A549 (cell line): ENCODE measurements around the gene PRTN3. TPM values are rescaled to one million over a fixed set of nuclear protein-coding genes. Genes with fewer than 3 reads are reported as not detected.

Experiments used
- ATAC-seq, 2 experiments: fragments of 200-7000 bp in 1 of 2; fragments of >200 bp in 1 of 2; cut with Nextera tagmentation in 1 of 2; cut with Tn5 transposase in 1 of 2; 3 replicates each; pipeline versions ENCODE4 v1.8.0 to v1.9.1; 2018 to 2020; ENCODE audit warnings: mild to moderate bottlenecking in 1 of 2, moderate library complexity in 1 of 2
- CTCF ChIA-PET: fragments of 300-600 bp; sonication (Branson Sonifier 250); formaldehyde crosslinking; extraction: SDS; loops from one replicate; lab custom pipeline; 2021; ENCODE audit warnings: antibody characterized with exemption, inconsistent platforms; lab: Yijun Ruan, JAX
- POLR2A ChIA-PET: fragments of 350-600 bp; formaldehyde crosslinking; extraction: SDS; loops from one replicate; lab custom pipeline; 2021; ENCODE audit warnings: antibody characterized with exemption, inconsistent platforms; lab: Yijun Ruan, JAX
- DNase-seq, 2 experiments: peaks; one replicate each; pipeline versions ENCODE4 v3.0.0 to v3.0.0-alpha.2; 2011 to 2016; ENCODE audit warnings: low read depth in 1 of 2, low spot score in 1 of 2
- FAIRE-seq: peaks from 2 replicates; lab custom pipeline; 2011; peaks lifted over from hg19 to GRCh38; lab: Jason Lieb, UNC
- H3K27ac ChIP-seq, 2 experiments: fragments of >200 bp; sonication (Bioruptor Twin); formaldehyde crosslinking; 3 replicates each; pipeline ENCODE4 v1.5.1; 2016 to 2017
- H3K4me1 ChIP-seq: fragments of >200 bp; sonication (Bioruptor Twin); formaldehyde crosslinking; 3 replicates; pipeline ENCODE4 v1.6.1; 2016
- H3K4me2 ChIP-seq: fragments of >200 bp; sonication (Bioruptor Twin); formaldehyde crosslinking; 3 replicates; pipeline ENCODE4 v1.6.1; 2016
- H3K4me3 ChIP-seq: fragments of >200 bp; sonication (Bioruptor Twin); formaldehyde crosslinking; 3 replicates; pipeline ENCODE4 v1.5.1; 2016
- H3K9me3 ChIP-seq: fragments of >200 bp; sonication (Bioruptor Twin); formaldehyde crosslinking; 3 replicates; pipeline ENCODE4 v1.6.1; 2016
- BHLHE40 ChIP-seq: IDR thresholded peaks from 2 replicates; pipeline ENCODE4 v1.6.1; 2012; ENCODE audit warnings: low read depth, low read length, inconsistent platforms
- CBX2 ChIP-seq: fragments of 200-600 bp; sonication (generic); IDR thresholded peaks from 2 replicates; pipeline ENCODE4 v1.6.1; 2016; ENCODE audit warnings: low read depth, mild to moderate bottlenecking, borderline replicate concordance
- CHD4 ChIP-seq: fragments of 200-600 bp; sonication (generic); IDR thresholded peaks from 2 replicates; pipeline ENCODE4 v1.6.1; 2016; ENCODE audit warnings: antibody characterized with exemption, mild to moderate bottlenecking, borderline replicate concordance
- CTCF ChIP-seq: fragments of >200 bp; sonication (Bioruptor Twin); formaldehyde crosslinking; IDR thresholded peaks from 3 replicates; pipeline ENCODE4 v1.5.1; 2016
- E2F6 ChIP-seq: IDR thresholded peaks from 2 replicates; pipeline ENCODE4 v1.6.1; 2012; ENCODE audit warnings: low read depth, borderline replicate concordance
- FOSL2 ChIP-seq, 2 experiments: fragments of 450-650 bp in 1 of 2; fragments of >200 bp in 1 of 2; sonication (Bioruptor Twin) in 1 of 2; formaldehyde crosslinking; IDR thresholded peaks; 2 replicates each; pipeline versions ENCODE4 v1.5.0 to v1.6.1; 2016 to 2020; ENCODE audit warnings: mild to moderate bottlenecking in 1 of 2, moderate library complexity in 1 of 2
- HES2 ChIP-seq: fragments of >200 bp; sonication (Bioruptor Twin); formaldehyde crosslinking; IDR thresholded peaks from 2 replicates; pipeline ENCODE4 v1.6.1; 2016
- JUNB ChIP-seq: fragments of >200 bp; sonication (Bioruptor Twin); formaldehyde crosslinking; IDR thresholded peaks from 2 replicates; pipeline ENCODE4 v1.6.1; 2016
- KDM5A ChIP-seq: fragments of 200-600 bp; sonication (generic); IDR thresholded peaks from 2 replicates; pipeline ENCODE4 v1.6.1; 2016; ENCODE audit warnings: antibody characterized with exemption, mild to moderate bottlenecking
- MAFK ChIP-seq: fragments of 450-650 bp; IDR thresholded peaks from 2 replicates; pipeline ENCODE4 v1.6.1; 2014; ENCODE audit not compliant: partially characterized antibody
- MAX ChIP-seq: IDR thresholded peaks from 2 replicates; pipeline ENCODE4 v1.6.1; 2012
- MAZ ChIP-seq: fragments of 150-350 bp; IDR thresholded peaks from 2 replicates; pipeline ENCODE4 v1.6.1; 2014; ENCODE audit warnings: antibody characterized with exemption, low read depth, low read length, borderline replicate concordance
- NFE2L2 ChIP-seq: fragments of 150-350 bp; conservative IDR thresholded peaks from 2 replicates; pipeline ENCODE4 v1.6.1; 2014; ENCODE audit warnings: low read length
- NR3C1 ChIP-seq: fragments of >200 bp; sonication (Bioruptor Twin); formaldehyde crosslinking; IDR thresholded peaks from 3 replicates; pipeline ENCODE4 v1.6.1; 2017
- PHF8 ChIP-seq: fragments of 200-600 bp; sonication (generic); IDR thresholded peaks from 2 replicates; pipeline ENCODE4 v1.6.1; 2016; ENCODE audit warnings: low read depth, mild to moderate bottlenecking, antibody characterized with exemption, moderate library complexity, borderline replicate concordance
- POLR2A ChIP-seq: IDR thresholded peaks from 2 replicates; pipeline ENCODE4 v1.6.1; 2012; ENCODE audit warnings: mild to moderate bottlenecking, low read length
- RARB ChIP-seq: fragments of 250-450 bp; sonication (Bioruptor Pico); IDR thresholded peaks from 2 replicates; pipeline ENCODE4 v1.8.0; 2021; ENCODE audit warnings: mild to moderate bottlenecking, moderate library complexity
- RCOR1 ChIP-seq: fragments of 150-350 bp; IDR thresholded peaks from 2 replicates; pipeline ENCODE4 v1.6.1; 2014; ENCODE audit warnings: antibody characterized with exemption, low read length, low read depth
- SMC3 ChIP-seq: fragments of >200 bp; sonication (Bioruptor Twin); formaldehyde crosslinking; IDR thresholded peaks from 3 replicates; pipeline ENCODE4 v1.6.1; 2018; ENCODE audit warnings: inconsistent platforms
- TFCP2L1 ChIP-seq: fragments of 250-450 bp; sonication (Bioruptor Pico); IDR thresholded peaks from 2 replicates; pipeline ENCODE4 v1.5.0; 2021; ENCODE audit warnings: mild to moderate bottlenecking
- ZC3H11A ChIP-seq: fragments of 450-650 bp; IDR thresholded peaks from 2 replicates; pipeline ENCODE4 v1.6.1; 2014; ENCODE audit warnings: antibody characterized with exemption, mild to moderate bottlenecking
- ZFP36 ChIP-seq: fragments of 450-650 bp; IDR thresholded peaks from 2 replicates; pipeline ENCODE4 v1.6.1; 2014; ENCODE audit warnings: borderline replicate concordance; ENCODE audit not compliant: partially characterized antibody
- ZSCAN20 ChIP-seq: fragments of 250-450 bp; sonication (Bioruptor Pico); IDR thresholded peaks from 2 replicates; pipeline ENCODE4 v1.8.0; 2022; ENCODE audit warnings: mild to moderate bottlenecking, moderate library complexity
- WGBS: methylation state at CpG from one replicate; pipeline ENCODE4 v1.1.6; 2017; ENCODE audit errors: missing lambda C conversion rate; 5-methylcytosine and 5-hydroxymethylcytosine counted together
- polyA plus RNA-seq, 4 experiments: library from polyadenylated mRNA; depleted of rRNA in 3 of 4; stranded (reverse); fragments of >200 nt; fragmentation: RNase III in 1 of 4; extraction: RNeasy Plus Mini Kit Qiagen cat#74134 plus additional on column Dnase treatment in 1 of 4; gene quantifications; 2 replicates in 3 of 4; 3 replicates in 1 of 4; pipeline ENCODE4 v1.2.3, GENCODE V29; 2011 to 2017
- TF ChIP-seq, protein P1 (sequence below): fragments of 250-450 bp; sonication (Bioruptor Pico); IDR thresholded peaks from 2 replicates; pipeline ENCODE4 v1.5.0; 2020; ENCODE audit warnings: low read depth, mild to moderate bottlenecking, moderate library complexity
- TF ChIP-seq, protein P2 (sequence below): fragments of 250-450 bp; sonication (Bioruptor Pico); IDR thresholded peaks from 2 replicates; pipeline ENCODE4 v1.5.0; 2021; ENCODE audit warnings: mild to moderate bottlenecking, moderate library complexity, borderline replicate concordance

Gene PRTN3
- polyA plus RNA-seq, 2 of the 4 experiments (the other 2 are of a cell fraction) = 0.21 to 0.39 TPM

GRCh38 chr19:854549-854948, 13.8 kb downstream of the PRTN3 start:
- H3K27ac ChIP-seq = no peak overlapping the region
- TF ChIP-seq, protein P1, sequence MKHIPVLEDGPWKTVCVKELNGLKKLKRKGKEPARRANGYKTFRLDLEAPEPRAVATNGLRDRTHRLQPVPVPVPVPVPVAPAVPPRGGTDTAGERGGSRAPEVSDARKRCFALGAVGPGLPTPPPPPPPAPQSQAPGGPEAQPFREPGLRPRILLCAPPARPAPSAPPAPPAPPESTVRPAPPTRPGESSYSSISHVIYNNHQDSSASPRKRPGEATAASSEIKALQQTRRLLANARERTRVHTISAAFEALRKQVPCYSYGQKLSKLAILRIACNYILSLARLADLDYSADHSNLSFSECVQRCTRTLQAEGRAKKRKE (CRISPR knock-in tag) = no peak
- TF ChIP-seq, protein P2, sequence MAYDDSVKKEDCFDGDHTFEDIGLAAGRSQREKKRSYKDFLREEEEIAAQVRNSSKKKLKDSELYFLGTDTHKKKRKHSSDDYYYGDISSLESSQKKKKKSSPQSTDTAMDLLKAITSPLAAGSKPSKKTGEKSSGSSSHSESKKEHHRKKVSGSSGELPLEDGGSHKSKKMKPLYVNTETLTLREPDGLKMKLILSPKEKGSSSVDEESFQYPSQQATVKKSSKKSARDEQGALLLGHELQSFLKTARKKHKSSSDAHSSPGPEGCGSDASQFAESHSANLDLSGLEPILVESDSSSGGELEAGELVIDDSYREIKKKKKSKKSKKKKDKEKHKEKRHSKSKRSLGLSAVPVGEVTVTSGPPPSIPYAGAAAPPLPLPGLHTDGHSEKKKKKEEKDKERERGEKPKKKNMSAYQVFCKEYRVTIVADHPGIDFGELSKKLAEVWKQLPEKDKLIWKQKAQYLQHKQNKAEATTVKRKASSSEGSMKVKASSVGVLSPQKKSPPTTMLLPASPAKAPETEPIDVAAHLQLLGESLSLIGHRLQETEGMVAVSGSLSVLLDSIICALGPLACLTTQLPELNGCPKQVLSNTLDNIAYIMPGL (CRISPR knock-in tag) = no peak
- TF ChIP-seq TFCP2L1 (CRISPR knock-in tag) (no peak), RCOR1 (no peak), PHF8 (no peak), BHLHE40 (no peak), MAX (no peak), E2F6 (no peak), ZC3H11A (no peak), ZFP36 (no peak), JUNB (no peak), MAFK (no peak)
- TF ChIP-seq, all 56 proteins: peak for 0
- ChIA-PET CTCF (interaction anchor here (0.9 to 1.6 kb wide), 2 partner anchors 84 to 127 kb away, joined by 3 read pairs; no protein-coding TSS in a partner anchor), POLR2A (interaction anchor here (0.6 kb wide), 1 partner anchor 227 kb away, joined by 4 read pairs; no protein-coding TSS in a partner anchor)
- Histone ChIP-seq H3K9me3 (no peaks in the 10 kb centered on the region), H3K4me1 (peaks cover 21% of the 10 kb centered on the region), H3K4me2 (no peak overlapping the region), H3K4me3 (no peak overlapping the region)
- WGBS = 66% methylated on average over 6 of the region's 6 CpGs
- no peak for ATAC-seq
- no peak for DNase-seq
- no peak for FAIRE-seq

DNA sequence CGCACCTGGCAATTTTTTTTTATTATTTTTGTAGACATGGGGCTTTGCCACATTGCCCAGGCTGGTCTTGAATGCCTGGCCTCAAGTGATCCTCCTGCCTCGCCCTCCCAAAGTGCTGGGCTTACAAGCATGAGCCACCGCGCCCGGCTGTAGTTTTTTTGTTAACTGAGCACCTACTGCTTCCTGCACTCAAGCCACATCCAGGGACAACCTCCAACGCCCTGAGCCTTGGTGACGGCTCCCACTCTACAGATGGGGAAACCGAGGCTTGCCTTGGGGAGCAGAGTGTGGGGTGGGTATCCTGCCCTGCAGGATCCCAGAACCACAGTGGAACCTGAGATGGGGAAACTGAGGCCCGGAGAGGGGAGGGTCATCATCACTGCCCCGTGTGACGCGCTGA, 14.3 kb downstream of the PRTN3 start:
- TF ChIP-seq CBX2 = no peak
- no peak for TF ChIP-seq RARB (CRISPR knock-in tag)
- TF ChIP-seq FOSL2 (IDR thresholded peaks at IDR 0.05) = no peak
- TF ChIP-seq FOSL2 (CRISPR knock-in tag; IDR thresholded peaks at IDR 0.05) = no peak
- TF ChIP-seq NR3C1 = no peak
- no peak for TF ChIP-seq KDM5A
- no peak for TF ChIP-seq SMC3
- no peak for TF ChIP-seq TFCP2L1 (CRISPR knock-in tag)
- no peak for TF ChIP-seq NFE2L2
- TF ChIP-seq HES2 = no peak
- TF ChIP-seq ZSCAN20 = no peak
- TF ChIP-seq CTCF = no peak
- no peak for TF ChIP-seq RCOR1
- TF ChIP-seq CHD4 = no peak
- TF ChIP-seq POLR2A = no peak
- TF ChIP-seq MAZ = no peak
- WGBS = 76% methylated on average over 6 of the region's 12 CpGs
- FAIRE-seq (no peak), ATAC-seq (no peak), DNase-seq (no peak)
- POLR2A ChIA-PET = no interaction called here
- Histone ChIP-seq H3K27ac (no peak overlapping the region), H3K4me3 (no peak overlapping the region), H3K9me3 (no peaks in the 10 kb centered on the region), H3K4me2 (no peak overlapping the region), H3K4me1 (peaks cover 26% of the 10 kb centered on the region)
- CTCF ChIA-PET = interaction anchor here (0.9 to 1.6 kb wide), 3 partner anchors 9 to 127 kb away, joined by 3 to 4 read pairs (median 3); no protein-coding TSS in a partner anchor
